HG03469 (cell line): ENCODE results near the gene TSR1.

ENCODE experiments used
- ATAC-seq: cut with Tn5 transposase; IDR thresholded peaks from one replicate; pipeline ENCODE4 v1.9.1; 2021; ENCODE audit warnings: mild to moderate bottlenecking, moderate library complexity, moderate number of reproducible peaks; ENCODE audit not compliant: unreplicated experiment

The TSR1 gene

DNA sequence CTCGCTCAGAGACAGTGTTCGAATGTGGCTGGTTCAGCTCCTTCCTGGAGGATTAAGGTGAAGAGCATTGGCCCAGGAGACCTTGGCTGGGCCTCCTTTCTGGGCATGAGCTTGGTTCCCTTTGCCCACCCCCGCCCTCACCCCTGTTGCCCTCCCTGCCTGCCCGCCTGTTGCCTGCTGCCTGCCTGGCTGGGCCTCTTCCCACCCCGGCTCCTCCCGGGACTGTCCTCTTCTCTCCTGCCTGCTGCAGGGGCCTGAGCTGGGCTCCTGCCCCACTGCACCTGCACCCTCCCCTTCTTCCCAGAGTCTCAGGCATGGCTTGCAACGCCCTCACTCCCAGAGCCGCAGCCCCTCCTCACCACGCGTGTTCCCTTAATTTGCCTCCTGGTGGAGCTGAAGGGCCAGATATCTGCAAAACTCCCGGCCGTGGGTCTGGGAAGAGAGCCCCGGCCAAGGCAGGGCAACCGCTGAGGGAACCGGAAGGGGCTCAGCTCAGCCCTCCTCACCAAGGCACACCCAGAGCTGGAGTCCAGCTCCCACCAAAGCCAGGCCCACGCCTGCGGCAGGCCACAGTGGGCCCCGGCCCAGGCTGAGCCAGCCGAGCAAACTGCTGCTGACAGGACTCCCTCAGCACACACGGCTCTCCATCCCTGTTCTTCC is 33.4 kb upstream of the TSR1 start:
- no peak for ATAC-seq

- no peak for ATAC-seq
Observed at GRCh38 chr17:2369039-2369438, 32.8 kb upstream of the TSR1 start.

DNA sequence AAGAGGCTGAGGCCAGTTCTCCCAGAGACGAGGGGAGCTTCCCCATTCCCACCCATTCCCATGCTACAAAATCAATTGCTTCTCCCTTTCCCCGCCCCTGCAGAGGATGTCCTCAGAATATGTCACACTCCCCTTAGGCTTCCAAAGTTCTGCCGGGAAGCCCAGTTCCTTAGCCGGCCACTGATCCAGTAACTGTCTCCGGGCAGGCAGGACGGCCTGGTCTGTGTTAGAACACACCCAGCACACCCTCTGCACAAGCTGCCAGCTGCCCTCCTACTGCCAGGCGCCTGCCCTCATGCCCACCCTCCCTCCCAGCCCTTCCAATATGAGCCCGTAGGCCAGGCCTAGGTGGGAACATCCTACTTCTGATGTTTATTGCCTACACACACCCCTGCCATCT is 32.1 kb upstream of the TSR1 start:
- no peak for ATAC-seq

GRCh38 chr17:2366747-2367494 is 30.7 kb upstream of the TSR1 start:
- ATAC-seq, result no peak

- ATAC-seq, result no peak
Observed at GRCh38 chr17:2365132-2365531, 28.9 kb upstream of the TSR1 start.

DNA sequence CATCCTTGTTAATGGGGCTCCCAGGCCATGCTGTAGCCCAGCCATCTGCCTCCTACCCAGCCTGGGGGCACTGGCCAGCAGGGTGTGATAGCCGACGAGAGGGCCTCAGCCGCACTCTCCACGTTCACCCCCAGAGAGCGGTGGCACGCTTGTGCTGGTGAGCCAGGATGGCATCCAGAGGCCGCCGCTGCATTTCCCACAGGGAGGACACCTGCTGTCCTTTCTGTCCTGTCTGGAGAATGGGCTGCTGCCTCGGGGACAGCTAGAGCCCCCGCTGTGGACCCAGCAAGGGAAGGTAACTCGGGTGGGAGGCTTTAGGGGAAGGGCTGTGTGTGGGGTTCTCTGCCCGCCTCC is 28.5 kb upstream of the TSR1 start:
- ATAC-seq, result no peak

- ATAC-seq, result no peak
Observed at GRCh38 chr17:2363851-2364762, 27.9 kb upstream of the TSR1 start.

- ATAC-seq, result no peak
Observed at GRCh38 chr17:2363318-2363717, 27.1 kb upstream of the TSR1 start.

DNA sequence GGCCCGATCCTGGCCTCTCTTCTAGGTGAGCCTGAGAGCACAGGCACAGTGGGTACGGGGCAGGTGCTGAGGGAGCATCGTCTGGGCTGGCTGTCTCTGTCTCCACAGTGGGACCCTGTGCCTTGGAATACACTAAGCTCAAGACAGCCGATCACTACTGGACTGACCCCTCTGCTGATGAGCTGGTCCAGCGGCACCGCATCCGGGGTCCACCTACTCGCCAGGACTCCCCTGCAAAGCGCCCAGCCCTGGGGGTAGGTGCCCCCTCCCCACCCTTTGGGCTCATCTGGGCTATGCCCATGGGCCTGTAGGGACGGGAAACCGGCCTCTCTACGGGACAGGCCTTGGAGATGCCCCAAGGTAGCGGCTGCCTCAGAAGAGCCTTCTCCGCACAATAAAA is 26.6 kb upstream of the TSR1 start:
- ATAC-seq, result no peak

- ATAC-seq, result no peak
Observed at GRCh38 chr17:2362416-2362815, 26.2 kb upstream of the TSR1 start.

DNA sequence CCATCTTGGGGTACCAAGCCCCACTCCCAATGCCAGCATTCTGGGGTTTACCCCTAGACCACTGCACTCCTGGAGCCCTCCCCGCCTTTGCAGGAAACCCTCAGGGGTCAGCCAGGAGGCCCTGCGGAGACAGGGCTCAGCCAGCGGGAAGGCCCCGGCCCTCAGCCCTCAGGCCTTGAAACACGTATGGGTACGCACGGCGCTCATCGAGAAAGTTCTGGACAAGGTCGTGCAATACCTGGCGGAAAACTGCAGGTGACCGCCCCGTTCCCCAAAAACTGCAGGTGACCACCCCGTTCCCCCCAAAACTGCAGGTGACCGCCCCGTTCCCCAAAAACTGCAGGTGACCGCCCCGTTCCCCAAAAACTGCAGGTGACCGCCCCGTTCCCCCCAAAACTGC is 25.8 kb upstream of the TSR1 start:
- ATAC-seq, result no peak

- no peak for ATAC-seq
Observed at GRCh38 chr17:2361010-2361760, 24.9 kb upstream of the TSR1 start.

- ATAC-seq, result no peak
Observed at GRCh38 chr17:2357931-2358434, 21.7 kb upstream of the TSR1 start.

DNA sequence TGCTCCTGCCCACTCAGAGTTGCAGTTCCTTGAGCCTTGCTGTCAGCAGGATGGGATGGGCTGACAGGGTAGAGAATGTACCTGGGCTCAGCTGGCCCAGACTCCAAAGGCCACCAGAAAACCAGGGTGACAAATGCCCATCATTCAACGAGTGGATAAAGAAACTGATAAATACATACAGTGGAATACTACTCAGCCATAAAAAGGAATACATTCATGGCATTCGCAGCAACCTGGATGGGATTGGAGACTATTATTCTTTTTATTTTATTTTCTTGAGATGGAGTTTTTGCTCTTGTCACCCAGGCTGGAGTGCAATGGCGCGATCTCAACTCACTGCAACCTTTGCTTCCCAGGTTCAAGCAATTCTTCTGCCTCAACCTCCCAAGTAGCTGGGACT is 21.0 kb upstream of the TSR1 start:
- no peak for ATAC-seq

- ATAC-seq, result no peak
Observed at GRCh38 chr17:2354311-2354710, 18.1 kb upstream of the TSR1 start.

DNA sequence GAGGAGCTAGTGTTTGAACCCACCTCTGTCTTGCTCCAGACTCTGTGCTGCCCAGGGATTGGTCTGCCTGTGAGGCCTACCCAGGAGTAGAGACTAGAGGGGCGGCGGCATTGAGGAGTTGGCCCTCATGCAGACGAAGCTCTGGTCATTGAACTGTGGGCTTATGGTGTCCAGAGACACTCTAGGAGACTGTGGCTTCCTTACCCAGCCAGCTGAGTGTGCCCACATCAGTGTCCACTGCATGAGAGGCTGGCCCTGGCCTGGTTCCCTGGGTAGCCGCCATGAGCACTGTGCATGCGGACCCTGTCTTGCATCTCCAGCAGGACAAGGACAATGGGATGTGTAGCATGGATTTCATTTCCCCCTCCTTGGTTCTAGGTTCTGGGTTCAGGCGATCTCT is 15.0 kb upstream of the TSR1 start:
- no peak for ATAC-seq

- ATAC-seq, result no peak
Observed at GRCh38 chr17:2347805-2348685, 11.8 kb upstream of the TSR1 start.

GRCh38 chr17:2346475-2346874 is 10.2 kb upstream of the TSR1 start:
- no peak for ATAC-seq

- no peak for ATAC-seq
Observed at GRCh38 chr17:2344528-2344927, 8.3 kb upstream of the TSR1 start.

DNA sequence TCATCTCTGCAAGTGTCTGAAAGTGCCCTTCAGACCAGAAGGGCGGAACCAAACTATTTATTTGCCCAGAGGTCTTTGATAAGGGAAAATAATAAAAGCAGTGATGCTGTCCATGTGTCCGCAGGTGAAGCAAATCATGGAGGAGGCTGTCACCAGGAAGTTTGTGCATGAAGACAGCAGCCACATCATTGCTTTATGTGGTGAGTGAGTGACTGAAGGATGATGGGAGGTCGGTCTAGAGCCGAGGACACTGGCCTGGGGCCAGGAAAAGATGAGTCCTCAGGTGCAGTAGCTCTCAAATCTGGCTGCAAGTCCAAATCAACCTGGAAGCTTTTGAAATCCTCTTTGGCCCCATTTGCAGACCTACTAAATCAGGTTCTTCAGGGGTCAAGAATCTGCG is 7.2 kb upstream of the TSR1 start:
- ATAC-seq, result no peak
